NB4 (cell line): ENCODE measurements around the gene CD99.

ENCODE experiments used
- DNase-seq: peaks from one replicate; pipeline ENCODE4 v3.0.0; 2010; ENCODE audit warnings: low read depth
- H3K4me3 ChIP-seq: one replicate; pipeline ENCODE4 v1.5.1; 2011; ENCODE audit warnings: mild to moderate bottlenecking, low read depth, low read length, moderate library complexity
- CTCF ChIP-seq: IDR thresholded peaks from one replicate; pipeline ENCODE4 v1.5.1; 2012; ENCODE audit warnings: low read depth, low read length
- MAX ChIP-seq: IDR thresholded peaks from 2 replicates; pipeline ENCODE4 v1.6.1; 2011; ENCODE audit warnings: low read depth, low read length
- MYC ChIP-seq: IDR thresholded peaks from 2 replicates; pipeline ENCODE4 v1.6.1; 2011; ENCODE audit warnings: low read depth, low read length
- POLR2A ChIP-seq: IDR thresholded peaks from 2 replicates; pipeline ENCODE4 v1.6.1; 2011; ENCODE audit warnings: mild to moderate bottlenecking; ENCODE audit not compliant: insufficient read length; ENCODE audit errors: extremely low read depth

The CD99 gene

GRCh38 chrX:2690856-2691542, at the start of gene CD99:
Gene CD99 (plus strand): TSS chrX:2691295. CDS start chrX:2691361, 66 bp downstream.
- TF ChIP-seq CTCF = no peak
- no peak for TF ChIP-seq POLR2A
- TF ChIP-seq MYC = no peak
- TF ChIP-seq MAX = no peak
- H3K4me3 ChIP-seq = peak within 1 kb of the TSS; percentile 74
- peak; percentile 90 for DNase-seq

GRCh38 chrX:2642146-2642545, 48.9 kb upstream of the CD99 start:
- DNase-seq = no peak
- TF ChIP-seq POLR2A (no peak), MAX (no peak), CTCF (no peak), MYC (no peak)
- no peak overlapping the region for H3K4me3 ChIP-seq

- H3K4me3 ChIP-seq = no peak overlapping the region
- no peak for DNase-seq
- no peak for TF ChIP-seq CTCF
- no peak for TF ChIP-seq MAX
- TF ChIP-seq POLR2A = no peak
- TF ChIP-seq MYC = no peak
Measured at GRCh38 chrX:2642791-2643190, 48.3 kb upstream of the CD99 start.

- no peak for DNase-seq
- H3K4me3 ChIP-seq = no peak overlapping the region
- TF ChIP-seq MAX (no peak), MYC (no peak), POLR2A (no peak), CTCF (no peak)
Measured at GRCh38 chrX:2643880-2644279, 47.2 kb upstream of the CD99 start.

GRCh38 chrX:2645563-2645962, 45.5 kb upstream of the CD99 start:
- H3K4me3 ChIP-seq = no peak overlapping the region
- no peak for TF ChIP-seq MAX
- DNase-seq = no peak

GRCh38 chrX:2647627-2648026, 43.5 kb upstream of the CD99 start:
- TF ChIP-seq MYC (no peak), POLR2A (no peak), MAX (no peak)
- no peak overlapping the region for H3K4me3 ChIP-seq
- no peak for DNase-seq

- DNase-seq = no peak
- no peak overlapping the region for H3K4me3 ChIP-seq
- TF ChIP-seq MYC = no peak
Measured at GRCh38 chrX:2650037-2650436, 41.1 kb upstream of the CD99 start.
